Measurements from ENCODE around the gene DIP2A.

The DIP2A gene

GRCh38 chr21:46478910-46479309, 20.2 kb downstream of the DIP2A start:
- TF ChIP-seq, protein P1, sequence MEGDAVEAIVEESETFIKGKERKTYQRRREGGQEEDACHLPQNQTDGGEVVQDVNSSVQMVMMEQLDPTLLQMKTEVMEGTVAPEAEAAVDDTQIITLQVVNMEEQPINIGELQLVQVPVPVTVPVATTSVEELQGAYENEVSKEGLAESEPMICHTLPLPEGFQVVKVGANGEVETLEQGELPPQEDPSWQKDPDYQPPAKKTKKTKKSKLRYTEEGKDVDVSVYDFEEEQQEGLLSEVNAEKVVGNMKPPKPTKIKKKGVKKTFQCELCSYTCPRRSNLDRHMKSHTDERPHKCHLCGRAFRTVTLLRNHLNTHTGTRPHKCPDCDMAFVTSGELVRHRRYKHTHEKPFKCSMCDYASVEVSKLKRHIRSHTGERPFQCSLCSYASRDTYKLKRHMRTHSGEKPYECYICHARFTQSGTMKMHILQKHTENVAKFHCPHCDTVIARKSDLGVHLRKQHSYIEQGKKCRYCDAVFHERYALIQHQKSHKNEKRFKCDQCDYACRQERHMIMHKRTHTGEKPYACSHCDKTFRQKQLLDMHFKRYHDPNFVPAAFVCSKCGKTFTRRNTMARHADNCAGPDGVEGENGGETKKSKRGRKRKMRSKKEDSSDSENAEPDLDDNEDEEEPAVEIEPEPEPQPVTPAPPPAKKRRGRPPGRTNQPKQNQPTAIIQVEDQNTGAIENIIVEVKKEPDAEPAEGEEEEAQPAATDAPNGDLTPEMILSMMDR (IDR thresholded peaks at IDR 0.05; ENCODE audit: insufficient read depth, low read depth, low read length, missing control alignments) = no peak
- no peak overlapping the region for H3K4me3 ChIP-seq (ENCODE audit: low read depth, low read length)
- no peak for DNase-seq (ENCODE audit: low read depth)

GRCh38 chr21:46480466-46480865, 21.8 kb downstream of the DIP2A start:
- DNase-seq (ENCODE audit: low read depth) = no peak
- TF ChIP-seq, protein P1 (IDR thresholded peaks at IDR 0.05; ENCODE audit: insufficient read depth, low read depth, low read length, missing control alignments) = no peak
- no peak overlapping the region for H3K4me3 ChIP-seq (ENCODE audit: low read depth, low read length)

- DNase-seq (ENCODE audit: low read depth) = no peak
- no peak overlapping the region for H3K4me3 ChIP-seq (ENCODE audit: low read depth, low read length)
- TF ChIP-seq, protein P1 (IDR thresholded peaks at IDR 0.05; ENCODE audit: insufficient read depth, low read depth, low read length, missing control alignments) = no peak
Measured at GRCh38 chr21:46482225-46482845, 23.6 kb downstream of the DIP2A start.

GRCh38 chr21:46482846-46483231, 24.1 kb downstream of the DIP2A start:
- no peak for DNase-seq (ENCODE audit: low read depth)
- no peak overlapping the region for H3K4me3 ChIP-seq (ENCODE audit: low read depth, low read length)
- TF ChIP-seq, protein P1 (IDR thresholded peaks at IDR 0.05; ENCODE audit: insufficient read depth, low read depth, low read length, missing control alignments) = no peak

DNA sequence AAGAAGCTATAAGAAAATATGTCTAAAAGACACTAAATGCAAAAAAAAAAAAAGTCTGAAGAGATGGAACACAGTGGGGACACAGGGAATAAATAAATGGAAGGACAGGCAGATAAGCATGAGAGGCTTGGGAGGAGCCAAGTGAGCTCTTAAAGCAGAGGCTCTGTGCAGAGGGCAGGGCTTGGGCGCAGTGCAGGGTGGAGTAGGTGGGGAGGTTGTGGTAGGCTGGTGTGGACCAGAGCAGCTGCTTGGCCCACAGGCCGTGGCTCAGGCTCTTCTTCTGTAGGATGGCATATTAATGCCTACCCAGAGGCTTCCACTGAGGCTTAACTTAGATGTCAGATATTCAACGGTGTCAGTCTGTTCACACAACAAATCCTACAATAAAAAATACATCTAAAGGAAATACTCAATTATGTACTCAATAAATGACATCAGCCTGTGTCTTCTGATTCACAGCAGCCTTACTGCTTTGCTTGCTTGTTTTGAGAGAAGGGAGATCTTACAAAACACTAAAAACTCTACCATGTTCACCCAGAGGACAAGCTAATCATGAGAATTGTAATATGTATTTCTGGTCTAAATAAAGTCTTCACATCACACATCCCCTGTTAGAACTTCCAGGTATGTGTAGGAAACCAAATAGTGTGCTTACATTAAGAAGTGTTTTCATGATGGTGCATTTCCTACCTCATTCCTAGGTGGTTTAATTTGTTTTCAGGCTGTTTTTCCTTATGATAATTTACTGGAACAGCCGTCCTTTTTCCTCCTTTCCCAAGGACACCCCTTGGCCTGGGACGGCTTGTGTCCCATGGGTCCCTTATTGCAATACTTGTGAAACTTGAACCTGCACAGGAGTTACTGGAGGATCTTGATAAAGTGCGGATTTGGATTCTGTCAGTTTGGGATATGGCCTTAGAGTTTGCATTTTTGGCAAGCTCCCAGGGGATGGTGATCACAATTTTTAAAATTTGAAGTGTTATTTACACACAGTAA, 24.9 kb downstream of the DIP2A start:
- no peak overlapping the region for H3K4me3 ChIP-seq (ENCODE audit: low read depth, low read length)
- no peak for DNase-seq (ENCODE audit: low read depth)
- TF ChIP-seq, protein P1 (IDR thresholded peaks at IDR 0.05; ENCODE audit: insufficient read depth, low read depth, low read length, missing control alignments) = no peak

DNA sequence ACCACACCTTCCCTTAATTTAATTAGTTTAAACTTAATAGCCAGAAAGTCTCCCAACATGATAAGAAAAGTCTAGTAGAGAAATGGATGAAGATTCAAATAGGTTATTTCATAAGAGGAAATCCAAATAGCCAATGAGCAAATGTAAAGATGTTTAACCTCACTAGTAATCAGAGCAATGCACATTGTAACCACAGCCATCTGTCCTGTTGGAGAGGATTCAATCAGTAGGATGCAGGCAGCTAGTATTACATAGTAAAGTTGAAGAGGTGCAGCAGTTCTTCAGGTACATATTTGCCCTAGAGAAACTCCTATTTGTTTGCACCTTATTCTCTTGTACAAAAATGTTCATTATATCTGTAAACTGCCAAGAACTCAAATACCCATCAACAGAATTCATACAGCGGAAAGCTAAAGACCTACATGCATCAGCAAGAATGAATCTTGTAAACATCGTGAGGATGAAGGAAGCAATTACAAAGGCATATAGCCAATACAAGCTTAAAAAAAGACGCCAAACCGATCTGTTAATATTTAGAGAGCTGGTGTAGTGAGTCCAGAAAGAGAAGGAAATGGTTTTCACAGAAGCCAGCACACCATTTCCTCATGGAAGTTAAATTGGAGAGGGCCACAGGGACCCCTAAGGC, 27.9 kb downstream of the DIP2A start:
- no peak for DNase-seq (ENCODE audit: low read depth)
- TF ChIP-seq, protein P1 (IDR thresholded peaks at IDR 0.05; ENCODE audit: insufficient read depth, low read depth, low read length, missing control alignments) = no peak
- no peak overlapping the region for H3K4me3 ChIP-seq (ENCODE audit: low read depth, low read length)

All from GM12865 (cell line).